Kidney (tissue), 14 donors: ENCODE measurements around the gene TCF7L2. TPM values are rescaled to one million over a fixed set of nuclear protein-coding genes. Genes with fewer than 3 reads are reported as not detected.

ENCODE experiments used
- DNase-seq, 5 donors: peaks; one replicate each; pipeline ENCODE4 v3.0.0-alpha.2; 2013 to 2020
- FAIRE-seq: peaks from 2 replicates; lab custom pipeline; 2012; peaks lifted over from hg19 to GRCh38; lab: Jason Lieb, UNC
- H3K27ac ChIP-seq, 2 donors: one replicate each; pipeline ENCODE4 v1.7.0; 2013; ENCODE audit warnings: low read depth in 2 of 2, low read length in 2 of 2, inconsistent platforms in 1 of 2
- H3K27me3 ChIP-seq: one replicate; pipeline ENCODE4 v1.7.1; 2013; ENCODE audit warnings: low read length, inconsistent platforms; ENCODE audit not compliant: control insufficient read depth, insufficient read depth
- H3K36me3 ChIP-seq, 3 donors: one replicate each; pipeline versions ENCODE4 v1.7.0 to v1.7.1; 2013; ENCODE audit warnings: low read length in 3 of 3, control low read depth in 1 of 3, inconsistent platforms in 1 of 3; ENCODE audit not compliant: insufficient read depth in 3 of 3, control insufficient read depth in 2 of 3
- H3K4me1 ChIP-seq, 3 donors: one replicate each; pipeline versions ENCODE4 v1.7.0 to v1.7.1; 2013; ENCODE audit warnings: low read length in 3 of 3, inconsistent platforms in 1 of 3, low read depth in 1 of 3; ENCODE audit not compliant: control insufficient read depth in 2 of 3, insufficient read depth in 2 of 3
- H3K4me3 ChIP-seq, 3 donors: one replicate each; pipeline versions ENCODE4 v1.7.0 to v1.8.1; 2013; ENCODE audit warnings: low read length in 3 of 3, control low read depth in 1 of 3, inconsistent platforms in 1 of 3
- H3K9ac ChIP-seq, 3 donors: one replicate each; pipeline versions ENCODE4 v1.7.0 to v1.7.1; 2013; ENCODE audit warnings: low read length in 3 of 3, control low read depth in 1 of 3, inconsistent platforms in 1 of 3
- H3K9me3 ChIP-seq, 3 donors: one replicate each; pipeline versions ENCODE4 v1.7.0 to v1.7.1; 2013; ENCODE audit warnings: low read length in 3 of 3, control low read depth in 1 of 3, inconsistent platforms in 1 of 3; ENCODE audit not compliant: control insufficient read depth in 2 of 3, insufficient read depth in 1 of 3
- intact Hi-C: fragments of 100-400 bp; cut with DNase I; formaldehyde crosslinking; loops from one replicate; pipeline ENCODE4 v1.11.1; 2022
- polyA plus RNA-seq: library from polyadenylated mRNA; stranded (reverse); fragments of 350-450 nt; fragmentation: Illumina TruSeq; extraction: RNeasy Lipid Tissue Mini Kit (QIAGEN cat#74804); gene quantifications from one replicate; pipeline ENCODE4 v1.2.3, GENCODE V29; 2014; ENCODE audit warnings: low read depth, low replicate concordance; ENCODE audit not compliant: insufficient read depth
- total RNA-seq: library from RNA; stranded (reverse); fragmentation: NEBNext Ultra II Directional; extraction: Animal tissue kit (Norgen Biotek cat#: 25700); gene quantifications from one replicate; pipeline ENCODE4 v1.2.1, GENCODE V29; 2021
- TF ChIP-seq, protein P1 (sequence below): IDR thresholded peaks from 3 replicates; pipeline ENCODE4 v1.5.1; 2012; ENCODE audit warnings: mild to moderate bottlenecking, moderate library complexity, borderline replicate concordance; ENCODE audit not compliant: insufficient read depth; ENCODE audit errors: extremely low read depth
- donor health status: control.
- donor health status: control.
- donor health status: control.
- donor health status: control.
- donor health status: control.
- donor health status: DM: yes; HTN: yes; CAD: no.
- donor health status: Normal renal cell carcinoma (clear cell type).

Gene TCF7L2
- total and polyA plus RNA-seq, 2 donors from 2014 or later: 6.5 to 32.4 TPM

DNA sequence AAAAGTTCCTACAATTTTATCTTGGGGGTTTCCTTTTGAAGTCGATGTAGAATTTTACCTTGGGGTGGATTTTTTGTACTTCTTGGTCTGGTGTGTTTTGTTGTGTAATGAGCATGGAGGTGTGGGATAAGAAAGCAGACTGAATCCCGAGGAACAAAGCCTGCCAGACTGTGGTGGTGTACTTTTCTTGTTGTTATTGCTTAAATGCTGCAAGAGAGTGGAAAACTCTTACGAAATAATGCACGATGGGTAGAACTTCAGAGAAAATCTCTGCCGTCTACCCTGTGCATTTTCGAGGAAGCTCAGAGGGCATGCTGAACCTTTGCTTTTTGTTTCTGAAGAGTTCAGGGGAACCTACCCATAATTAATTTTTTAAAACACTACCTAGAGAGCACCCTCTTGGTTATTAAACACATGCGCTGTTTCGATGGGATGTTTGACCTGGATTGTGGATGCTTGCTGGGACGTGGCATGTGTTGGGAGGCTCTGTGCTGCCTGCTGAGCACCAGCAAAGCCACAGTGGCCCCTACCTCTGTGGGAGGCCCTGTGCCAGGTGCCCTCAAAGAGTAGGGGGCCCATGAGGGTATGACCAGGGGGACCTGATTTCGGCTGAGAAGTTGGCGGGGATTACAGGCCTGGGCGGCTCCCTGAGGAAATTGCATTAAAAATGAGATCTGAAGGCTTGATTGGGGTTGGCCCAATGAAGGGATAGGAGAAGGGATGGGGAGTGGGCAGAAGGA lies 94.1 kb downstream of the TCF7L2 start:
- H3K4me3 ChIP-seq: no peak overlapping the region
- TF ChIP-seq, protein P1, sequence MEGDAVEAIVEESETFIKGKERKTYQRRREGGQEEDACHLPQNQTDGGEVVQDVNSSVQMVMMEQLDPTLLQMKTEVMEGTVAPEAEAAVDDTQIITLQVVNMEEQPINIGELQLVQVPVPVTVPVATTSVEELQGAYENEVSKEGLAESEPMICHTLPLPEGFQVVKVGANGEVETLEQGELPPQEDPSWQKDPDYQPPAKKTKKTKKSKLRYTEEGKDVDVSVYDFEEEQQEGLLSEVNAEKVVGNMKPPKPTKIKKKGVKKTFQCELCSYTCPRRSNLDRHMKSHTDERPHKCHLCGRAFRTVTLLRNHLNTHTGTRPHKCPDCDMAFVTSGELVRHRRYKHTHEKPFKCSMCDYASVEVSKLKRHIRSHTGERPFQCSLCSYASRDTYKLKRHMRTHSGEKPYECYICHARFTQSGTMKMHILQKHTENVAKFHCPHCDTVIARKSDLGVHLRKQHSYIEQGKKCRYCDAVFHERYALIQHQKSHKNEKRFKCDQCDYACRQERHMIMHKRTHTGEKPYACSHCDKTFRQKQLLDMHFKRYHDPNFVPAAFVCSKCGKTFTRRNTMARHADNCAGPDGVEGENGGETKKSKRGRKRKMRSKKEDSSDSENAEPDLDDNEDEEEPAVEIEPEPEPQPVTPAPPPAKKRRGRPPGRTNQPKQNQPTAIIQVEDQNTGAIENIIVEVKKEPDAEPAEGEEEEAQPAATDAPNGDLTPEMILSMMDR: no peak
- DNase-seq (no peak), FAIRE-seq (no peak)
- no peaks in the 10 kb centered on the region for H3K36me3 ChIP-seq
- H3K4me1 ChIP-seq: peaks cover 0 to 17% (median 7%) of the 10 kb centered on the region in 3 donors
- intact Hi-C loops: no loop called here
- H3K9me3 ChIP-seq: no peaks in the 10 kb centered on the region
- no peak overlapping the region for H3K27ac ChIP-seq
- H3K9ac ChIP-seq: no peak overlapping the region
- H3K27me3 ChIP-seq: no peaks in the 10 kb centered on the region

DNA sequence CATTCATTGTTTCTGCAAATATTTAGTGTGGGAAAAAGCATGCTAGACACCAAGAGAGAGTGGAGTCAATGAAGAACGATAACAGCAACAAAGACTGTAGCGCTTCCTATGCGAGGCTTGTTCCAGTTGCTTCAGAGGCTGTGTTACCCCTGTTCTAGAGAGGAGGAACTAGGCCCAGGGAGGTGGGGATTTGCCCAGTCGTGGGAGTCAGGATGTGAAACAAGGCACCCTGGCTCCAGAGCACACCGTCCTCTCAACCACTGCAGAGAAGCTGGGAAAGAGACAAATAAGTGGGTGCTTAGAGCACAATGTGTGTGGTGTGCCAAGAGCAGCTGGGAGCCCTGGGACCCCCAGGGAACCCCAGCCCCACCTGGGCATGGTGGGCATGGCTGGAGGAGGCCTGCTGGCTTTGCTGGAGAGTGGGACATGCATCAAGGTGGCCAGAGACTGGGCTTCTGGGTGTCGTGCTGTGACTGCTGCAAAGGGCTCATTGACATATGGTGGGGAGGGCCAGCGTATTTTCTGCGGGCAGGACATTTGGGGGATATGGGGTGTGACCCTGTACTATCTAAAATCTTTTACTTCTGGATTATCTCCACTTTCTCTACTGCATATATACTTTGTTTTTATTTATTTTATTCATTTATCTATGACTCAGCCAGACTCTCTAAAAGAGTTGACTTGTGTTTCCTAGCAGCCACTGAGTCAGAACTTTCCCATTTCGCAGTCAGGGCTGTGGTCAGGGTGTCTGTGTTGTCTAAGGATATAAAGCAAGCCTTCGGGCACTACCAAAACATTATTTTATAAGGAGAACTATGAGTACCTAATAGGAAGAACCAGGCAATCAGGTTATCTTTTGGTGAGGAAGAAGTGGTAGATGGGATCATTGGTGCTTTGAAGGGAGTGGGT lies 95.4 kb downstream of the TCF7L2 start:
- no peak overlapping the region for H3K9ac ChIP-seq
- no peak for FAIRE-seq
- intact Hi-C loops: no loop called here
- peaks cover 0 to 17% (median 9%) of the 10 kb centered on the region in 3 donors for H3K4me1 ChIP-seq
- no peak for DNase-seq
- H3K4me3 ChIP-seq: no peak overlapping the region
- no peaks in the 10 kb centered on the region for H3K36me3 ChIP-seq
- TF ChIP-seq, protein P1: no peak
- H3K9me3 ChIP-seq: no peaks in the 10 kb centered on the region
- no peak overlapping the region for H3K27ac ChIP-seq
- H3K27me3 ChIP-seq: no peaks in the 10 kb centered on the region

DNA sequence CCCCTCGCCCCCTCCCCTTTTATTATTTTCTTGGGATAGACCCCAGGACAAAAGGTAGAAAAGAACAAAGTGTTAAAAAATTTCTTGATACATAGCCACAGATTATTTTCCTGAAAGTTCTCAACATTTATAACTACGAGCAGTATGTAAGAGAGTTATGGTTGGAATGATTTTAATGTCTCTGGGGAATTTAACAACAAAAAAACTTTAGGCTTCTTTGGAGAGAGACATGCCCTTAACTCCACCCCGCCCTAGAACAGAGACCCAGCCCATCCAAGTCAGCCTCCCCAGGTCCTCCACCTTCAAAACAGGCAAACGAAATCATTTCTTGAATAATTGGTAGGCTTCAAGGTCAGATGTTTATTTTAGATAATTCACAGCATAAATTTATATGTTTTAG lies 97.1 kb downstream of the TCF7L2 start:
- no peaks in the 10 kb centered on the region for H3K9me3 ChIP-seq
- no peak overlapping the region for H3K27ac ChIP-seq
- no peaks in the 10 kb centered on the region for H3K36me3 ChIP-seq
- H3K4me1 ChIP-seq: peaks cover 0 to 17% (median 9%) of the 10 kb centered on the region in 3 donors
- TF ChIP-seq, protein P1: no peak
- H3K9ac ChIP-seq: no peak overlapping the region
- FAIRE-seq (no peak), DNase-seq (no peak)
- H3K4me3 ChIP-seq: no peak overlapping the region
- H3K27me3 ChIP-seq: no peaks in the 10 kb centered on the region
- intact Hi-C loops: no loop called here
